Right lobe of liver (tissue), 4 donors: ENCODE data around the gene GPR142.

Source experiments
- POLR2A ChIP-seq: fragments of 450-650 bp; IDR thresholded peaks from one replicate; pipeline ENCODE4 v1.6.1; 2017; ENCODE audit warnings: antibody characterized with exemption, mild to moderate bottlenecking
- TF ChIP-seq, protein P1 (sequence below), 4 donors: fragments of 200-600 bp in 3 of 4; fragments of 450-650 bp in 1 of 4; IDR thresholded peaks; one replicate each; pipeline versions ENCODE4 v1.5.1 to v1.8.0; 2016 to 2022; ENCODE audit warnings: antibody characterized with exemption in 4 of 4, mild to moderate bottlenecking in 2 of 4
- donor health status: DM: no; HTN: no; CAD: no.
- donor health status: DM: no; HTN: no; CAD: no.
- donor health status: DM: no; HTN: yes; CAD: no.

DNA sequence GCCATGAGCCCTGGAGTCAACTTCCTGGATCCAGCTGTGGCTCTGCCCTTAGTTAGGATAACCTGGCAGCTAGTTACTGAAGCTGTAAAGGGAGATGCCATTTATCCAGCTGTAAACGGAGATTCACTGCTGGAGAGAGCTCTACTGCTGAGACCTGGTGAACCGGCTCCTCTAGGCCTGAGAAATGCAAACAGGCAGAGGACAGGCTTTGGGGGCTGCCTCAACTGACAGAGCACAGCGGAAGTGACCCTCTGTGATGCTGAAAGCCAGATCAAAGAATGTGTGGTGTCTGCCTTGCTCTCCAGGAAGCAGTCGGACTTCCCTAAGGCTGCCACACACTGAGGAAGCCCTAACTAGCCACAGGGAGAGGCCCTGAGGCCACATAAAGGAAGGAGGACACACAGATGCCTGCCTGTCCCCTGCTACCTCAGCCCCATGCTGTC lies 42.7 kb downstream of the GPR142 start:
- TF ChIP-seq, protein P1, sequence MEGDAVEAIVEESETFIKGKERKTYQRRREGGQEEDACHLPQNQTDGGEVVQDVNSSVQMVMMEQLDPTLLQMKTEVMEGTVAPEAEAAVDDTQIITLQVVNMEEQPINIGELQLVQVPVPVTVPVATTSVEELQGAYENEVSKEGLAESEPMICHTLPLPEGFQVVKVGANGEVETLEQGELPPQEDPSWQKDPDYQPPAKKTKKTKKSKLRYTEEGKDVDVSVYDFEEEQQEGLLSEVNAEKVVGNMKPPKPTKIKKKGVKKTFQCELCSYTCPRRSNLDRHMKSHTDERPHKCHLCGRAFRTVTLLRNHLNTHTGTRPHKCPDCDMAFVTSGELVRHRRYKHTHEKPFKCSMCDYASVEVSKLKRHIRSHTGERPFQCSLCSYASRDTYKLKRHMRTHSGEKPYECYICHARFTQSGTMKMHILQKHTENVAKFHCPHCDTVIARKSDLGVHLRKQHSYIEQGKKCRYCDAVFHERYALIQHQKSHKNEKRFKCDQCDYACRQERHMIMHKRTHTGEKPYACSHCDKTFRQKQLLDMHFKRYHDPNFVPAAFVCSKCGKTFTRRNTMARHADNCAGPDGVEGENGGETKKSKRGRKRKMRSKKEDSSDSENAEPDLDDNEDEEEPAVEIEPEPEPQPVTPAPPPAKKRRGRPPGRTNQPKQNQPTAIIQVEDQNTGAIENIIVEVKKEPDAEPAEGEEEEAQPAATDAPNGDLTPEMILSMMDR (IDR thresholded peaks at IDR 0.05) = no peak
- no peak for TF ChIP-seq POLR2A
